OCI-LY3 (cell line): ENCODE data around the gene IFI6.
"Not testable (repeated sequence)": the region's sequence is repeated elsewhere in the genome, so short reads cannot be mapped to it uniquely, and the experiment has no call there.

ENCODE experiments used
- H2AFZ ChIP-seq: fragments of 200-600, 300-600 bp; shearing (Covaris generic); 2 replicates; pipeline ENCODE4 v1.6.0; 2014; ENCODE audit warnings: antibody characterized with exemption, low read depth, low read length
- H3K27ac ChIP-seq: fragments of 200-600, 300-600 bp; sonication (generic); 2 replicates; pipeline ENCODE4 v1.5.1; 2014; ENCODE audit warnings: mild to moderate bottlenecking, low read length, moderate library complexity, mixed read lengths
- H3K27me3 ChIP-seq: fragments of 200-600, 300-600 bp; sonication (generic); 2 replicates; pipeline ENCODE4 v1.6.1; 2014; ENCODE audit warnings: low read depth, low read length, mixed read lengths
- H3K36me3 ChIP-seq: fragments of 200-600, 300-600 bp; sonication (generic); replicated peaks from 2 replicates; pipeline ENCODE3; 2014; ENCODE audit warnings: low read depth, low read length, mixed read lengths
- H3K4me1 ChIP-seq: fragments of 300-600, 200-600 bp; sonication (generic); 2 replicates; pipeline ENCODE4 v1.6.1; 2014; ENCODE audit warnings: low read length, mixed read lengths
- H3K4me2 ChIP-seq: fragments of 200-600, 300-600 bp; sonication (generic); 2 replicates; pipeline ENCODE4 v1.6.1; 2014; ENCODE audit warnings: low read length, mixed read lengths
- H3K4me3 ChIP-seq: fragments of 300-600, 200-600 bp; sonication (generic); 2 replicates; pipeline ENCODE4 v1.5.1; 2014; ENCODE audit warnings: antibody characterized with exemption, mild to moderate bottlenecking, low read length, moderate library complexity
- H3K79me2 ChIP-seq: fragments of 300-600, 200-600 bp; shearing (Covaris generic); 2 replicates; pipeline ENCODE4 v1.6.1; 2014; ENCODE audit warnings: mild to moderate bottlenecking, low read length, mixed read lengths
- H3K9ac ChIP-seq: fragments of 300-600, 200-600 bp; shearing (Covaris generic); 2 replicates; pipeline ENCODE4 v1.6.0; 2014; ENCODE audit warnings: mild to moderate bottlenecking, low read length, moderate library complexity
- H3K9me3 ChIP-seq: fragments of 200-600, 300-600 bp; shearing (Covaris generic); 2 replicates; pipeline ENCODE4 v1.6.1; 2014; ENCODE audit warnings: low read length, mixed read lengths; ENCODE audit not compliant: insufficient read depth
- H4K20me1 ChIP-seq: fragments of 200-600, 300-600 bp; sonication (generic); 2 replicates; pipeline ENCODE4 v1.6.1; 2016; ENCODE audit warnings: low read length, mixed read lengths; ENCODE audit not compliant: insufficient read depth
- EZH2phosphoT487 ChIP-seq: fragments of 200-600 bp; shearing (Covaris generic); IDR thresholded peaks from 2 replicates; pipeline ENCODE4 v1.6.1; 2018; ENCODE audit warnings: antibody characterized with exemption, mixed run types, low read depth
- TF ChIP-seq, protein P1 (sequence below): fragments of 200-600, 300-600 bp; sonication (generic); IDR thresholded peaks from 2 replicates; pipeline ENCODE4 v1.5.1; 2014; ENCODE audit warnings: antibody characterized with exemption, low read length, low read depth

Gene IFI6

DNA sequence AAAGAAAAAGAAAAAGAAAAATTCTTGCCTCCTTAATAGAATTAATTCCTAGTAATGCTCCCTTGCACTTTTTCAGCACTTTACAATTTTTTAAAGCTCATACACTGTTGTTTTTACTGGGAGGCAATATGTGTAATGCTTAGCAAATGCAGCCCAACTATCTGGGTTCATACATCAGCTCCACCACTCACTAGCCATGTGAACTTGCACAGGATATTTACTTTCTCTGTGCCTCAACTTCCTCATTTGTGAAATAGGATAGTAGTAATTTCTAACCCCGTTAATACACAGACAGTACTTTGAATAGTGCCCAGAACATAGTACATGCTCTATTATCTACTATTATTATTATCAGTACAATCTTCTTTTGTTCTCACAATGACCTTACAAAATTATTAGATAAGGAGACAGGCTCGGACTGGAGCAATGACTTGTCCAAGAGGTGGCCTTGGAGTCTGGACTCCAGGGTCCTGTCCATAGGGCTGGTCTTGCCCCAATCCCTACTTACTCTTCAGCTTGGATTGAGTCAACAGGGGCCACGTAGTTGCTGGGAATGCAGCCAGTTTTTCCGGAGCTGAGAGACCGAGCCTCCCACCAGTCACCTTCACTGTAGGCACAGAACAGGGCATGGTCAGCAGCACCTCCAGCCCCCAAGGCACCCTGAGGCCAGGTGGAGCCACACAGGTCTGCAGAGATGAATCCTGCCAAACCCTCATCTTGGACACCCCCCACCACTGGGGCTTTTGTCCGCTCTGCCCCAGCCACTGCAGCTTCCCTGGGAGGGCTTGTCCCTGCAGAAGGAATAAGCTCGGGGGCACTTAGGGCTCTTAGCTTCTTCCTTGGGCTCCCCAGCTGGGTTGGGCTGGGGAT, 50.7 kb downstream of the IFI6 start:
- TF ChIP-seq, protein P1, sequence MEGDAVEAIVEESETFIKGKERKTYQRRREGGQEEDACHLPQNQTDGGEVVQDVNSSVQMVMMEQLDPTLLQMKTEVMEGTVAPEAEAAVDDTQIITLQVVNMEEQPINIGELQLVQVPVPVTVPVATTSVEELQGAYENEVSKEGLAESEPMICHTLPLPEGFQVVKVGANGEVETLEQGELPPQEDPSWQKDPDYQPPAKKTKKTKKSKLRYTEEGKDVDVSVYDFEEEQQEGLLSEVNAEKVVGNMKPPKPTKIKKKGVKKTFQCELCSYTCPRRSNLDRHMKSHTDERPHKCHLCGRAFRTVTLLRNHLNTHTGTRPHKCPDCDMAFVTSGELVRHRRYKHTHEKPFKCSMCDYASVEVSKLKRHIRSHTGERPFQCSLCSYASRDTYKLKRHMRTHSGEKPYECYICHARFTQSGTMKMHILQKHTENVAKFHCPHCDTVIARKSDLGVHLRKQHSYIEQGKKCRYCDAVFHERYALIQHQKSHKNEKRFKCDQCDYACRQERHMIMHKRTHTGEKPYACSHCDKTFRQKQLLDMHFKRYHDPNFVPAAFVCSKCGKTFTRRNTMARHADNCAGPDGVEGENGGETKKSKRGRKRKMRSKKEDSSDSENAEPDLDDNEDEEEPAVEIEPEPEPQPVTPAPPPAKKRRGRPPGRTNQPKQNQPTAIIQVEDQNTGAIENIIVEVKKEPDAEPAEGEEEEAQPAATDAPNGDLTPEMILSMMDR: no peak
- TF ChIP-seq EZH2phosphoT487: no peak
- Histone ChIP-seq H2AFZ (no peak overlapping the region), H4K20me1 (no peaks in the 10 kb centered on the region), H3K4me3 (no peak overlapping the region), H3K36me3 (no peaks in the 10 kb centered on the region), H3K9ac (no peak overlapping the region), H3K4me2 (no peak overlapping the region), H3K79me2 (no peaks in the 10 kb centered on the region), H3K4me1 (peaks cover 4% of the 10 kb centered on the region; the same call in 1 of the 2 replicates), H3K27ac (no peak overlapping the region), H3K27me3 (no peaks in the 10 kb centered on the region), H3K9me3 (no peaks in the 10 kb centered on the region)

DNA sequence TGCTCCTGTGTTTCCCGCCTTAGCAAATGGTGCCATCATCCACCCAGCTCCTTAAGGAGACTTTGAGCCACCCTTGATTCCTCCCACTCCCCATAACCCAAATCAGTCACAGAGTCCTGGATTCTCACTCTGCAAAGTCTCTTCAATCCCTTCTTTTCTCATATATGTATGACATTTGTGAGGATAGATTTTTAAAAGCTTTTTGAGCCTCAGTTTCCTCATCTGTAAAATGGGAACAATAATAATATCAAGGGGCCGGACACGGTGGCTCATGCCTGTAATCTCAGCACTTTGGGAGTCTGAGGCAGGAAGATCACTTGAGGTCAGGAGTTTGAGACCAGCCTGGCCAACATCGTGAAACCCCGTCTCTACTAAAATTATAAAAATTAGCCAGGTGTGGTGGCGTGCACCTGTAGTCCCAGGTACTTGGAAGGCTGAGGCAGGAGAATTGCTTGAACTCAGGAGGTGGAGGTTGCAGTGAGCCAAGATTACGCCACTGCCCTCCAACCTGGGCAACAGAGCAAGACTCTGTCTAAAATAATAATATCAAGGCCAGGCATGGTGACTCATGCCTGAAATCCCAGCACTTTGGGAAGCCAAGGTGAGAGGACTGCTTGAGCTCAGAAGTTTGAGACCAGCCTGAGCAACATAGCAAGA, 52.1 kb downstream of the IFI6 start:
- H3K27me3 ChIP-seq, H3K9ac ChIP-seq, H3K36me3 ChIP-seq, H3K4me1 ChIP-seq, H3K4me3 ChIP-seq, H3K9me3 ChIP-seq, H4K20me1 ChIP-seq, H3K27ac ChIP-seq, H3K79me2 ChIP-seq, H3K4me2 ChIP-seq, H2AFZ ChIP-seq: not testable (repeated sequence)

DNA sequence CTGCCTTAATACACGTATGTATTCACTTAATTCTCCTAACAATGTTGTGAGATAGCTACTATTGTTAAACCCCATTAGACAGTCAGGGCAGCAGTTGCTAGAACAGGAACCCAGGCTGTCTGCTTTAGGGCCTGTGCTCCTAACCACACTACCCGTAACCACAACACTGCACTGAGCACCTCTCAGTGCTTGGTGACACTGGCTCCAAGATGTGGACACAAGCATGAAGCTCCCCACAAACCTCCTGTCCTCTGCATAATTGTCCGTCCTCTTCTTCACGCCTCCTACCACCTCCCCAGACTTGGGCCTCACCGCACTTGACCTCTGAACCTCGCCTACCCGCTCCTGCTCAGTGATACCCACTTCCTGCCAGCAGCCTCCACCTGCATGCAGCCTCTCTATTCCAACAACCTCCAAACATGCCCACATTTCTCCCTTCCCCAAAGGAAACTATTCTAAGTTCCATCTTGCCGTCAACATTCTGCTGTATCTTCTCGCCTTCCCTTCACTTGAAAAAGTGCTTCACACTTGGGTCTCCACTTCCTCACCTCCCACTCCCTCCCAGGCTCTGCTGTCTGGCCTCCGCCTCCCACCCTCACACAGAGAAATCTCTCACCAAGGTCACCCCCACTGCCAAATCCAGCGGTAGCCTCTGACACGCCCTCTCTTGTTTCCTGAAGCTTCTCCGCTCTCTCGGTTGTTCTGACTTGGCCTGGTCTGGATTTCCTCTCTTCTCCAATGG, 53.5 kb downstream of the IFI6 start:
- no peak for TF ChIP-seq EZH2phosphoT487
- TF ChIP-seq, protein P1: no peak
- Histone ChIP-seq H3K4me3 (no peak overlapping the region), H3K27ac (no peak overlapping the region), H3K9me3 (no peaks in the 10 kb centered on the region), H2AFZ (no peak overlapping the region), H4K20me1 (no peaks in the 10 kb centered on the region), H3K9ac (no peak overlapping the region), H3K4me2 (no peak overlapping the region), H3K36me3 (no peaks in the 10 kb centered on the region), H3K4me1 (no peaks in the 10 kb centered on the region), H3K27me3 (no peaks in the 10 kb centered on the region), H3K79me2 (no peaks in the 10 kb centered on the region)

DNA sequence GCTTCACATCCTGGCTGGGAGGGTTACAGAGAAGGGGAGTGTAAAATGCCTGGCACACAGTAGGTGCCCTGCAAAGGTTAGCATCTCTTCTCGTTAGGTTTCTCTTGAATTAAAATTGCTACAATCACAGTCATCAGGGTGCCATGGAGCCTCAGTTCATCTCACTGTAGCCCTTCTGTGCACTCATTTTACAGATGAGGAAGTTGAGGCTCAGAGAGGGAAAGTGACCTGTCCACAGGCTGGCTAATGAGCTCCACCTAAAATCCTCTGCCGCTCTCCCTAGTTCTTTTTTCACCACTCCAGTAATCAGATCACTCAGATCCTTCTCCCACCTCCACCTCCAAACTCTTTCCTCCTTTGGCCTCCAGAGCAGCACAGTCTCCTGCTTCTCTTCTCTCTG, 54.6 kb downstream of the IFI6 start:
- H3K4me1 ChIP-seq: no peaks in the 10 kb centered on the region
- TF ChIP-seq, protein P1: no peak
- TF ChIP-seq EZH2phosphoT487: no peak
- no peak overlapping the region for H3K9ac ChIP-seq
- no peaks in the 10 kb centered on the region for H3K9me3 ChIP-seq
- no peak overlapping the region for H2AFZ ChIP-seq
- H3K4me3 ChIP-seq: no peak overlapping the region
- H3K36me3 ChIP-seq: no peaks in the 10 kb centered on the region
- no peak overlapping the region for H3K27ac ChIP-seq
- H3K79me2 ChIP-seq: no peaks in the 10 kb centered on the region
- H3K27me3 ChIP-seq: no peaks in the 10 kb centered on the region
- no peak overlapping the region for H3K4me2 ChIP-seq
- H4K20me1 ChIP-seq: no peaks in the 10 kb centered on the region
